GM12872 (cell line): ENCODE data around the gene HBA1.

Experiments used
- TF ChIP-seq, protein P1 (sequence below): IDR thresholded peaks from 3 replicates; pipeline ENCODE4 v1.5.1; 2011; ENCODE audit warnings: low read depth, mild to moderate bottlenecking, low read length, moderate library complexity; ENCODE audit not compliant: insufficient read depth

HBA1 gene

DNA sequence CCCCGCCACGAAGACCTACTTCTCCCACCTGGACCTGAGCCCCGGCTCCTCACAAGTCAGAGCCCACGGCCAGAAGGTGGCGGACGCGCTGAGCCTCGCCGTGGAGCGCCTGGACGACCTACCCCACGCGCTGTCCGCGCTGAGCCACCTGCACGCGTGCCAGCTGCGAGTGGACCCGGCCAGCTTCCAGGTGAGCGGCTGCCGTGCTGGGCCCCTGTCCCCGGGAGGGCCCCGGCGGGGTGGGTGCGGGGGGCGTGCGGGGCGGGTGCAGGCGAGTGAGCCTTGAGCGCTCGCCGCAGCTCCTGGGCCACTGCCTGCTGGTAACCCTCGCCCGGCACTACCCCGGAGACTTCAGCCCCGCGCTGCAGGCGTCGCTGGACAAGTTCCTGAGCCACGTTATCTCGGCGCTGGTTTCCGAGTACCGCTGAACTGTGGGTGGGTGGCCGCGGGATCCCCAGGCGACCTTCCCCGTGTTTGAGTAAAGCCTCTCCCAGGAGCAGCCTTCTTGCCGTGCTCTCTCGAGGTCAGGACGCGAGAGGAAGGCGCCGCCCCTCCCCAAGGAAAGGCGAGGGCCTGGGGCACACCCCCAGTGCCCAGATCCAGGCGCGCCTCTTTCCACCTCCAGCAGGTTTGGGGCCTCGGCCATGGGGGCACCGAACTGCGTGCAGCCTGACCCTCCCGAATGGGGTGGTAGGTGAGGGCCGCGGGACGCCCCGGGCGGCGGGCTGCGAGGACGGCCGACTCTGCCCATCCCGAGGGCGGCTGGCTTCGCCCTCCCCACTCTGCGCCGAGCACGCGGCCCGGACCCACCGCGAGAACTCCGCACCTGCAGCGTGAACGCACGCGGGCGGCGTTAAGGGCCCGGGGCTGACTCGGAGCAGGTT is 4.4 kb downstream of the HBA1 start:
- TF ChIP-seq, protein P1, sequence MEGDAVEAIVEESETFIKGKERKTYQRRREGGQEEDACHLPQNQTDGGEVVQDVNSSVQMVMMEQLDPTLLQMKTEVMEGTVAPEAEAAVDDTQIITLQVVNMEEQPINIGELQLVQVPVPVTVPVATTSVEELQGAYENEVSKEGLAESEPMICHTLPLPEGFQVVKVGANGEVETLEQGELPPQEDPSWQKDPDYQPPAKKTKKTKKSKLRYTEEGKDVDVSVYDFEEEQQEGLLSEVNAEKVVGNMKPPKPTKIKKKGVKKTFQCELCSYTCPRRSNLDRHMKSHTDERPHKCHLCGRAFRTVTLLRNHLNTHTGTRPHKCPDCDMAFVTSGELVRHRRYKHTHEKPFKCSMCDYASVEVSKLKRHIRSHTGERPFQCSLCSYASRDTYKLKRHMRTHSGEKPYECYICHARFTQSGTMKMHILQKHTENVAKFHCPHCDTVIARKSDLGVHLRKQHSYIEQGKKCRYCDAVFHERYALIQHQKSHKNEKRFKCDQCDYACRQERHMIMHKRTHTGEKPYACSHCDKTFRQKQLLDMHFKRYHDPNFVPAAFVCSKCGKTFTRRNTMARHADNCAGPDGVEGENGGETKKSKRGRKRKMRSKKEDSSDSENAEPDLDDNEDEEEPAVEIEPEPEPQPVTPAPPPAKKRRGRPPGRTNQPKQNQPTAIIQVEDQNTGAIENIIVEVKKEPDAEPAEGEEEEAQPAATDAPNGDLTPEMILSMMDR = no peak

- TF ChIP-seq, protein P1 = peak; percentile 90
These were observed 5.1 kb downstream of the HBA1 start for GRCh38 chr16:181565-182021.

DNA sequence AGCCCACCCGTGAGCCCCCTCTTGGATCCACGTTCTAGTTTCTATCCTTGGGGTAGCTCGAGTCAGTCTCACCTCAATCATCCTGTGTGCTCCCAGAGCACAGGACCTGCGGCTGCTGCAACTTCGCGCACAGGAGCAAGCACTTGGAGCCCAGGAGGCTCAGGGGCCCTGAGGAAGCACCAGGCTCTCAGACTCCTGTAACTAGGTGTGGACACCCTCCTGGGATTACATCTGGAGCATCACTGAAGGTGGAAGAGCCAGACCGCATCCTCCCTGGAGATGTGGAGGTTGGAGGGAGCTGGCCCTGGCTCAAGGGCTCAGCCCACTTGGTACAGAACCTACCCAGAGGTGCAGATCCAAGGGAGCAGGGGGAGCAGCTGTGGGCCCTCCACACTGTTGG is 6.5 kb downstream of the HBA1 start:
- TF ChIP-seq, protein P1 = no peak

- TF ChIP-seq, protein P1 = no peak
These were observed 8.7 kb downstream of the HBA1 start for GRCh38 chr16:185213-185612.

GRCh38 chr16:185691-186090 is 9.2 kb downstream of the HBA1 start:
- TF ChIP-seq, protein P1 = no peak

- TF ChIP-seq, protein P1 = no peak
These were observed 10.8 kb downstream of the HBA1 start for GRCh38 chr16:187330-187729.

GRCh38 chr16:188674-189073 is 12.2 kb downstream of the HBA1 start:
- TF ChIP-seq, protein P1 = peak; percentile 46; the same call in 2 of the 3 replicates
